ENCODE data around the gene LHPP.
"Not testable (repeated sequence)": the region's sequence is repeated elsewhere in the genome, so short reads cannot be mapped to it uniquely, and the experiment has no call there.

LHPP gene

GRCh38 chr10:124598196-124598595, 136.6 kb downstream of the LHPP start:
- no peak for DNase-seq

GRCh38 chr10:124598773-124599587, 137.4 kb downstream of the LHPP start:
- DNase-seq: no peak

GRCh38 chr10:124599588-124600050, 138.0 kb downstream of the LHPP start:
- DNase-seq: no peak

- no peak for DNase-seq
These were observed 138.6 kb downstream of the LHPP start for GRCh38 chr10:124600051-124600880.

- DNase-seq: no peak
These were observed 139.4 kb downstream of the LHPP start for GRCh38 chr10:124601016-124601415.

- no peak for DNase-seq
These were observed 140.0 kb downstream of the LHPP start for GRCh38 chr10:124601431-124602120.

- DNase-seq: no peak
These were observed 140.5 kb downstream of the LHPP start for GRCh38 chr10:124602121-124602561.

- no peak for DNase-seq
These were observed 141.2 kb downstream of the LHPP start for GRCh38 chr10:124602646-124603365.

GRCh38 chr10:124603376-124604213, 142.0 kb downstream of the LHPP start:
- no peak for DNase-seq

- no peak for DNase-seq
These were observed 142.8 kb downstream of the LHPP start for GRCh38 chr10:124604214-124605000.

- DNase-seq: no peak
These were observed 143.4 kb downstream of the LHPP start for GRCh38 chr10:124605001-124605370.

- no peak for DNase-seq
These were observed 143.8 kb downstream of the LHPP start for GRCh38 chr10:124605481-124605855.

- no peak for DNase-seq
These were observed 144.5 kb downstream of the LHPP start for GRCh38 chr10:124605856-124606812.

- no peak for DNase-seq
These were observed 145.2 kb downstream of the LHPP start for GRCh38 chr10:124606822-124607221.

- no peak for DNase-seq
These were observed 146.1 kb downstream of the LHPP start for GRCh38 chr10:124607693-124608092.

GRCh38 chr10:124608093-124608721, 146.6 kb downstream of the LHPP start:
- DNase-seq: no peak

- no peak for DNase-seq
These were observed 148.1 kb downstream of the LHPP start for GRCh38 chr10:124609698-124610097.

GRCh38 chr10:124610186-124610585, 148.6 kb downstream of the LHPP start:
- not testable (repeated sequence) for DNase-seq

GRCh38 chr10:124610851-124611250, 149.2 kb downstream of the LHPP start:
- DNase-seq: not testable (repeated sequence)
